ENCODE data around the gene SRRD. TPM values are rescaled to one million over a fixed set of nuclear protein-coding genes. Genes with fewer than 3 reads are reported as not detected.
A peak's percentile ranks its signal among the peaks of the same experiment; 100 is the strongest.

SRRD gene
- total and polyA plus RNA-seq, 2 donors from 2014 or later = 20.3 to 22.8 TPM

- no peaks in the 10 kb centered on the region for H3K9me3 ChIP-seq (ENCODE audit: control insufficient read depth in 2 of 3, insufficient read depth in 1 of 3, low read length in 3 of 3)
- peaks cover 19 to 82% (median 39%) of the 10 kb centered on the region in 3 donors for H3K36me3 ChIP-seq (ENCODE audit: control insufficient read depth in 2 of 3, insufficient read depth in 3 of 3, low read length in 3 of 3)
- DNase-seq (no peak), FAIRE-seq (no peak)
- no peak overlapping the region for H3K4me3 ChIP-seq (ENCODE audit: low read length in 3 of 3)
- H3K9ac ChIP-seq (ENCODE audit: low read length in 3 of 3) = no peak overlapping the region
- peak overlapping the region in 1 of 2 donors; percentile 1 for H3K27ac ChIP-seq (ENCODE audit: low read depth in 2 of 2, low read length in 2 of 2)
- TF ChIP-seq CTCF (IDR thresholded peaks at IDR 0.05; ENCODE audit: borderline replicate concordance, extremely low read depth, insufficient read depth) = no peak
- intact Hi-C loops (cut with DNase I) = no loop called here
- H3K4me1 ChIP-seq (ENCODE audit: control insufficient read depth in 2 of 3, insufficient read depth in 2 of 3, low read depth in 1 of 3, low read length in 3 of 3) = peaks cover 0 to 4% (median 0%) of the 10 kb centered on the region in 3 donors
- H3K27me3 ChIP-seq (ENCODE audit: control insufficient read depth, insufficient read depth, low read length) = no peaks in the 10 kb centered on the region
Observed at GRCh38 chr22:26503758-26504157, 20.1 kb downstream of the SRRD start.

- TF ChIP-seq CTCF (IDR thresholded peaks at IDR 0.05; ENCODE audit: borderline replicate concordance, extremely low read depth, insufficient read depth) = no peak
- H3K9me3 ChIP-seq (ENCODE audit: control insufficient read depth in 2 of 3, insufficient read depth in 1 of 3, low read length in 3 of 3) = no peaks in the 10 kb centered on the region
- peaks cover 3 to 12% (median 5%) of the 10 kb centered on the region in 3 donors for H3K4me1 ChIP-seq (ENCODE audit: control insufficient read depth in 2 of 3, insufficient read depth in 2 of 3, low read depth in 1 of 3, low read length in 3 of 3)
- H3K4me3 ChIP-seq (ENCODE audit: low read length in 3 of 3) = no peak overlapping the region
- FAIRE-seq (no peak), DNase-seq (no peak)
- H3K27me3 ChIP-seq (ENCODE audit: control insufficient read depth, insufficient read depth, low read length) = no peaks in the 10 kb centered on the region
- intact Hi-C loops (cut with DNase I) = no loop called here
- no peak overlapping the region for H3K9ac ChIP-seq (ENCODE audit: low read length in 3 of 3)
- peaks cover 9 to 45% (median 27%) of the 10 kb centered on the region in 3 donors for H3K36me3 ChIP-seq (ENCODE audit: control insufficient read depth in 2 of 3, insufficient read depth in 3 of 3, low read length in 3 of 3)
- H3K27ac ChIP-seq (ENCODE audit: low read depth in 2 of 2, low read length in 2 of 2) = no peak overlapping the region
Observed at GRCh38 chr22:26508148-26508547, 24.5 kb downstream of the SRRD start.

GRCh38 chr22:26512149-26512793 lies 28.6 kb downstream of the SRRD start, which contains the start of gene TFIP11:
TSS of gene TFIP11 (minus strand) at chr22:26512473. CDS start at chr22:26510272, 2,201 bp downstream.
- H3K9ac ChIP-seq (ENCODE audit: low read length in 3 of 3) = peak within 1 kb of the TSS; percentile 74 to 84 (median 80)
- H3K36me3 ChIP-seq (ENCODE audit: control insufficient read depth in 2 of 3, insufficient read depth in 3 of 3, low read length in 3 of 3) = peaks cover 5 to 10% (median 9%) of the 10 kb centered on the region in 3 donors
- H3K4me3 ChIP-seq (ENCODE audit: low read length in 3 of 3) = peak within 1 kb of the TSS; percentile 93 to 98 (median 98)
- FAIRE-seq (no peak), DNase-seq (peak; percentile 95 to 98 (median 96))
- peaks cover 3 to 15% (median 12%) of the 10 kb centered on the region in 3 donors for H3K4me1 ChIP-seq (ENCODE audit: control insufficient read depth in 2 of 3, insufficient read depth in 2 of 3, low read depth in 1 of 3, low read length in 3 of 3)
- no peak for TF ChIP-seq CTCF (IDR thresholded peaks at IDR 0.05; ENCODE audit: borderline replicate concordance, extremely low read depth, insufficient read depth)
- H3K9me3 ChIP-seq (ENCODE audit: control insufficient read depth in 2 of 3, insufficient read depth in 1 of 3, low read length in 3 of 3) = no peaks in the 10 kb centered on the region
- H3K27me3 ChIP-seq (ENCODE audit: control insufficient read depth, insufficient read depth, low read length) = no peaks in the 10 kb centered on the region
- peak within 1 kb of the TSS in 1 of 2 donors; percentile 66 for H3K27ac ChIP-seq (ENCODE audit: low read depth in 2 of 2, low read length in 2 of 2)
- intact Hi-C loops (cut with DNase I) = no loop called here

Measured in kidney (tissue), 14 donors.